ENCODE measurements around the gene URI1. TPM values are rescaled to one million over a fixed set of nuclear protein-coding genes. Genes with fewer than 3 reads are reported as not detected.
"Not testable (repeated sequence)": the region's sequence is repeated elsewhere in the genome, so short reads cannot be mapped to it uniquely, and the experiment has no call there.

The URI1 gene
- total RNA-seq, 4 donors from 2014 or later = 19.3 to 68.3 (median 43.6) TPM

DNA sequence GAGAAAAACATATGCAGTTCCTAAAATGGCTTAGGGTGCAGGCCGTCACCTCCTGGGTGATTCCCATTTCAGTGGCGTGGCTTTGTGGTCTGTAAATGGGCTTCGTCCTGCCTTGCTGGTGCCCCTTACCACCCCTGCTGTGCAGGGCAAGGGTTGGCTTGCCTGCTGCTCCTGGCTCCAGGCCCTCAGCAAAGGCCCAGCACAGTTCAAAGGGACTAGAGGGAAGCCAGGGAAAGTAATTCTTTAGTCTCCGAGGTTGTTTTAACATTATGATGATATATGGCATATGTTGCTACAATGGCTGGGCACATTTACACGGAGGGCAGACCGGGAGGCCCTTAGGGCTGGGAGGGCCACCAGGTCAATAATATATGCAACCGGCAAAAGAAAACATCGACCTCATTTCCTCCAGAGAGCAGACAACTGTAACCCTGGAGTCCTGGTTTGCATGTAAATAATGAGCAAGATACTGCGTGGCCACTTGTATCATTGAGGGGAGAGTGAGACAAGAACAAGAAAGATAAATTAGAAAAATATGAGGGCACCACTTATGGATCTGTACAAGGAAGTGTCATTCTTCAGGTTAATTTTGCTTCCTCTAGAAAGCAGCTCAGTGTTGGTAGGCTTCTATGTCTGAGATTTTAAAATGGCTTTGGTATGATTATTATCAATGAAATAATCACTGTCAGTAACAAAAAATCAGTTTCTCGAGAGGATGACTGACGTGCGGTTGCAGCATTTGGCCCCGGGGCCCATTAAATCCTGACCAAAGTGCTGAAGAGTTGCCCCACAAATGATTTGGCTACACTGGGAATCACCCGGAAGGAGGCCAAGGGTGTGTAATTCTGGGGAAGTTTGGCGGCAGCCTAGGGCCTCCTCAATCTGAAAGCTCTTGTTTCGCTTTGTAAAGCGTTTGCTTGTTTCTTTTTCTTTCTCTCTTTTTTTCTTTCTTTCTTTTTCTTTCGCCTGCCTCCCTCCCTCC, 32.8 kb upstream of the URI1 start:
- no peaks in the 10 kb centered on the region for H3K36me3 ChIP-seq
- no peaks in the 10 kb centered on the region for H3K9me3 ChIP-seq
- DNase-seq = no peak
- 41 to 75% methylated on average over 18 of the region's 18 CpGs for WGBS, 2 donors
- intact Hi-C loops (cut with DNase I) = no loop called here
- no peaks in the 10 kb centered on the region for H3K4me1 ChIP-seq
- H3K27ac ChIP-seq = no peak overlapping the region
- no peaks in the 10 kb centered on the region for H3K27me3 ChIP-seq
- TF ChIP-seq POLR2A (IDR thresholded peaks at IDR 0.05) (no peak), CTCF (IDR thresholded peaks at IDR 0.05) (no peak)
- no peak overlapping the region for H3K4me3 ChIP-seq

DNA sequence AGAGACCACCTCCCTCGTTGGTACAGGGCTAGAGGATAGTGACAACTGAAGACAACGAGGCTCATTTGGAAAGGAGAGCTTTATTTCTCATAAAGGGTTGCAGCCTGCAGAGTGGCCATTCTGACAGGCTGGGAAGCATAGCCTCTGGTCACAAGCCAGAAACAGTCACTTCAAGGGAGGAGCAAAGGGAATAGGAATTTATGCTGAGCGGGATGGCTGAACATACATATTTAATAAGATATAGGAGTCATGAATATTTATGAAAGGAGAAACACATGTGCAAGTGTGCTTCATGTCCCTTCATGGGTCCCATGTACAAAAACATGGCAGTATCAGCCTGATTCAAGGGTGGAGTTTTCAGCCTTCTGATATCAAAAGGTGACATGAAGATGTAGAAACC, 27.1 kb upstream of the URI1 start:
- WGBS, 2 donors = 39 to 46% methylated on average over 3 of the region's 3 CpGs
- intact Hi-C loops (cut with DNase I) = no loop called here
- Histone ChIP-seq H3K27me3 (no peaks in the 10 kb centered on the region), H3K9me3 (no peaks in the 10 kb centered on the region), H3K36me3 (no peaks in the 10 kb centered on the region), H3K4me1 (no peaks in the 10 kb centered on the region), H3K27ac (no peak overlapping the region), H3K4me3 (no peak overlapping the region)
- TF ChIP-seq POLR2A (IDR thresholded peaks at IDR 0.05) (no peak), CTCF (IDR thresholded peaks at IDR 0.05) (no peak)
- no peak for DNase-seq

GRCh38 chr19:29915832-29916231, 26.2 kb upstream of the URI1 start:
- DNase-seq; H3K27ac ChIP-seq; H3K4me1 ChIP-seq; H3K36me3 ChIP-seq; H3K9me3 ChIP-seq; H3K27me3 ChIP-seq; intact Hi-C loops (cut with DNase I); H3K4me3 ChIP-seq: not testable (repeated sequence)
- 37 to 57% methylated on average over 2 of the region's 2 CpGs for WGBS, 2 donors

DNA sequence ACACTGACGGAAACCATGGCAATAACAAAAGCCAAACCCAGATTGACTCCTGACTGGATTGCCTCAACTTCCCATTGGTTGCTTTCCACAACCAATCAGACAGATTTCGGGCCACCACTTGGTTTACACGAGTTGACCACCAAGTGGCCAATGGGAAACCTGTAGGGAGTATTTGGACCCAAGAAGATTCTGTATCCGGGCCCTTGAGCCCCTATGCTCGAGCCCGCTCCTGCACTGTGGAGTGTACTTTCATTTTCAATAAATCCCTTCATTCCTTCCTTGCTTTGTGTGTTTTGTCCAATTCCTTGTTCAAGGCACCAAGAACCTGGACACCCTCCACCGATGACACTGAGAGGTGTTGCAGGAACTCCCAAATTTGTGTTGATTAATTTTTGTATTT, 24.1 kb upstream of the URI1 start:
- Histone ChIP-seq H3K4me3 (no peak overlapping the region), H3K9me3 (no peaks in the 10 kb centered on the region), H3K27me3 (no peaks in the 10 kb centered on the region), H3K27ac (no peak overlapping the region), H3K4me1 (no peaks in the 10 kb centered on the region), H3K36me3 (no peaks in the 10 kb centered on the region)
- no peak for DNase-seq
- intact Hi-C loops (cut with DNase I) = no loop called here
- 80 to 87% methylated on average over 7 of the region's 7 CpGs for WGBS, 2 donors
- TF ChIP-seq POLR2A (IDR thresholded peaks at IDR 0.05) (no peak), CTCF (IDR thresholded peaks at IDR 0.05) (no peak)

- Histone ChIP-seq H3K27me3 (no peaks in the 10 kb centered on the region), H3K4me3 (no peak overlapping the region), H3K36me3 (no peaks in the 10 kb centered on the region), H3K4me1 (no peaks in the 10 kb centered on the region), H3K9me3 (no peaks in the 10 kb centered on the region), H3K27ac (no peak overlapping the region)
- no peak for DNase-seq
- WGBS, 2 donors = 86 to 90% methylated on average over 6 of the region's 6 CpGs
- intact Hi-C loops (cut with DNase I) = no loop called here
- TF ChIP-seq POLR2A (IDR thresholded peaks at IDR 0.05) (no peak), CTCF (IDR thresholded peaks at IDR 0.05) (no peak)
Measured at GRCh38 chr19:29918891-29919290, 23.1 kb upstream of the URI1 start.
